ENCODE results near the gene GALNTL6. TPM values are rescaled to one million over a fixed set of nuclear protein-coding genes. Genes with fewer than 3 reads are reported as not detected.

Gene GALNTL6
- total RNA-seq, 1 experiment from 2014 or later = not detected

DNA sequence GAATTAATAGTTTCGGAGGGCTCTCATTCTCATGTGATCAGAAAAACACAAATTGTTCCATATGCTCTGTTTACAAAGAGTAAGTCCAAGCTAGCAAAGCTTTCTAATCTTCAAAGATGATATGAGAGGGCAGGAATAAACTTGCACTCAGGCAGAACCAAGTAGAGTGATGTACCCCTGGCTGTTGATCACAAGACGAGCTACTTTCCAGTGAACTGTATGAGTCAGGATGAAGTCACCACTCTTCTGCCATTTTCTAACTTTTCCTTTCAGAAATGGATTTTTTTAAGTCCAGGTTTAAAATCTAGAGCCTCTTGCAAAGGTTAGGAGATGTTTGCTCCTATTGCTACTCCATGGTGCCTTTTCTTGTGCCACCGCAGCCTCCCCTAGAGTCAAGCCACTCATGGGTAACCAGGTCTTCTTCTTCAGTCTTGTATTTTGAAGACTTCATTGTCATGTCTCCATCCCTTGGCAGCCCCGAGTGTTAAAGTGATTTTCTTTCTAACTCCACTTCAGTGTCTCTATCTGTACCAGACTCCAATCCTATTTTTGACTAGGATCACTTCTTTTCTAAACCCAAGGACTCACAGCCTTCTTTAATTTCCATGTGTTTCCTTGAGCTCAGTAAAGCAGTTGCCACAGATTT is 1183.5 kb downstream of the GALNTL6 start:
- Histone ChIP-seq H2BK120ac (ENCODE audit: low read depth, low read length, poor library complexity, severe bottlenecking) (no peak overlapping the region), H3K56ac (ENCODE audit: insufficient read length, low read depth, low read length) (no peak overlapping the region), H3K23me2 (ENCODE audit: insufficient read length, low read depth, low read length, poor library complexity, severe bottlenecking) (no peaks in the 10 kb centered on the region), H3K4ac (ENCODE audit: low read depth, low read length) (no peak overlapping the region), H3K18ac (ENCODE audit: insufficient read length, low read depth, low read length) (no peak overlapping the region), H3K4me2 (ENCODE audit: insufficient read depth, insufficient read length, low read length) (no peak overlapping the region), H4K20me1 (ENCODE audit: control insufficient read depth, insufficient read depth, insufficient read length) (no peaks in the 10 kb centered on the region), H2AFZ (ENCODE audit: low read length) (no peak overlapping the region), H2BK20ac (ENCODE audit: low read depth, low read length, poor library complexity, severe bottlenecking) (no peak overlapping the region), H2BK5ac (ENCODE audit: insufficient read length, low read length) (no peak overlapping the region), H2AK5ac (ENCODE audit: insufficient read length, low read length) (no peak overlapping the region), H3K79me2 (ENCODE audit: insufficient read depth, low read length) (no peaks in the 10 kb centered on the region), H4K5ac (ENCODE audit: insufficient read length, low read depth, low read length) (no peak overlapping the region), H2BK15ac (ENCODE audit: low read depth, low read length) (no peak overlapping the region), H4K8ac (replicated peaks; ENCODE audit: insufficient read length, low read depth, low read length) (no peak overlapping the region), H2BK12ac (ENCODE audit: insufficient read length, low read depth, low read length) (no peak overlapping the region), H3K79me1 (ENCODE audit: insufficient read depth, low read depth, low read length, poor library complexity, severe bottlenecking) (no peaks in the 10 kb centered on the region), H3K14ac (ENCODE audit: insufficient read depth, low read length) (no peak overlapping the region), H3K27ac (ENCODE audit: insufficient read length, low read depth, low read length) (no peak overlapping the region), H3K23ac (ENCODE audit: insufficient read length, low read depth, low read length) (no peak overlapping the region), H3K4me1 (ENCODE audit: insufficient read depth, low read length) (no peaks in the 10 kb centered on the region; the same call in 1 of the 2 replicates), H3K9ac (ENCODE audit: extremely low read depth, insufficient read length, low read length) (no peak overlapping the region), H4K91ac (ENCODE audit: insufficient read length, low read depth, low read length) (no peak overlapping the region), H3K9me3 (ENCODE audit: control insufficient read depth, low read depth, low read length) (no peaks in the 10 kb centered on the region), H3T11ph (ENCODE audit: low read length) (no peak overlapping the region), H3K27me3 (ENCODE audit: insufficient read depth, low read length) (no peaks in the 10 kb centered on the region)
- Mint-ChIP-seq H3K4me3 (no peak overlapping the region), H3K4me1 (peaks cover 5 to 8% of the 10 kb centered on the region in 2 experiments), H3K9me3 (no peaks in the 10 kb centered on the region; a peak in 1 of 5 replicates), H3K36me3 (ENCODE audit: insufficient read depth in 1 of 3, low read depth in 3 of 3) (no peaks in the 10 kb centered on the region), H3K27ac (no peak overlapping the region), H3K27me3 (ENCODE audit: low read depth) (no peaks in the 10 kb centered on the region; the same call in 1 of the 2 replicates)
- no CpG with 5 or more reads among the region's 4 CpGs for WGBS (ENCODE audit: extremely low coverage, insufficient read length, low lambda C conversion rate)
- DNase-seq = no peak
- TF ChIP-seq, protein P1, sequence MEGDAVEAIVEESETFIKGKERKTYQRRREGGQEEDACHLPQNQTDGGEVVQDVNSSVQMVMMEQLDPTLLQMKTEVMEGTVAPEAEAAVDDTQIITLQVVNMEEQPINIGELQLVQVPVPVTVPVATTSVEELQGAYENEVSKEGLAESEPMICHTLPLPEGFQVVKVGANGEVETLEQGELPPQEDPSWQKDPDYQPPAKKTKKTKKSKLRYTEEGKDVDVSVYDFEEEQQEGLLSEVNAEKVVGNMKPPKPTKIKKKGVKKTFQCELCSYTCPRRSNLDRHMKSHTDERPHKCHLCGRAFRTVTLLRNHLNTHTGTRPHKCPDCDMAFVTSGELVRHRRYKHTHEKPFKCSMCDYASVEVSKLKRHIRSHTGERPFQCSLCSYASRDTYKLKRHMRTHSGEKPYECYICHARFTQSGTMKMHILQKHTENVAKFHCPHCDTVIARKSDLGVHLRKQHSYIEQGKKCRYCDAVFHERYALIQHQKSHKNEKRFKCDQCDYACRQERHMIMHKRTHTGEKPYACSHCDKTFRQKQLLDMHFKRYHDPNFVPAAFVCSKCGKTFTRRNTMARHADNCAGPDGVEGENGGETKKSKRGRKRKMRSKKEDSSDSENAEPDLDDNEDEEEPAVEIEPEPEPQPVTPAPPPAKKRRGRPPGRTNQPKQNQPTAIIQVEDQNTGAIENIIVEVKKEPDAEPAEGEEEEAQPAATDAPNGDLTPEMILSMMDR (conservative IDR thresholded peaks at IDR 0.05) = no peak
